Activated T-cell treated with anti-CD3 and anti-CD28 coated beads, Interleukin-2, amount 50 U/mL, for 24 hours (primary cell): ENCODE measurements around the gene LRRC31.

Experiments
- DNase-seq: peaks from one replicate; pipeline ENCODE4 v3.0.0-alpha.2; 2020
- H3K27ac Mint-ChIP-seq: 2 replicates; pipeline ENCODE4 v1.8.0; 2020; ENCODE audit warnings: mild to moderate bottlenecking, mixed read lengths
- H3K27me3 Mint-ChIP-seq: 2 replicates; pipeline ENCODE4 v1.8.0; 2020; ENCODE audit warnings: mixed read lengths
- H3K36me3 Mint-ChIP-seq: 2 replicates; pipeline ENCODE4 v1.8.0; 2020; ENCODE audit warnings: low read depth, mixed read lengths
- H3K4me1 Mint-ChIP-seq: 2 replicates; pipeline ENCODE4 v1.8.0; 2020; ENCODE audit warnings: low read depth, mixed read lengths
- H3K4me3 Mint-ChIP-seq: 2 replicates; pipeline ENCODE4 v1.8.0; 2020; ENCODE audit warnings: mild to moderate bottlenecking, moderate library complexity, mixed read lengths
- H3K9me3 Mint-ChIP-seq: 2 replicates; pipeline ENCODE4 v1.8.0; 2020; ENCODE audit warnings: mixed read lengths

The LRRC31 gene

DNA sequence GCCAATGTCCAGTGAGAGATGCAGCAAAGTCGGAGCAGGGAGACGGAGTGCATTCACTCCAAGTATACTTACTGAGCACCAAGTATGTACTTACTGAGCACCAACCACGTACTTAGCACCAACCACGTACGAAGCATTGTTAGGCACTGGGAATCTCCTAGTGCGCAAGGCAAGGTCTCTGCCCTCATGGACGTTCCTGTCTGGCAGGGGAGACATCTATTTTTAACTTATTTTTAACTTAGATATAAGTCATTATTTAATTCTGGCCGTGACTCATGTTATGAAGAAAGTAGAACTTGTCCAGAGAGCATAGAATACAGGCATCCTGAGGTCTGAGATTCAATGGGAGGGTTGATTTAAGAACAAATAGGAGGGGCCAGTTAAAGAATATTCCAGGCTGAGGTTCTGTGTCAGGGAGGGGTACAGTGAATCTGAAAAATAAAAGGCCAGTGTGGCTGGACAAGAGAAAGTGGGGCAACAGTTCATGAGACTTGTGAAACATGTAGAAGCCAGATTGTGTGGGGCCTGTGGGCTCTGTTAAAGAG is 9.3 kb upstream of the LRRC31 start:
- Mint-ChIP-seq H3K36me3 (no peaks in the 10 kb centered on the region), H3K27me3 (no peaks in the 10 kb centered on the region), H3K27ac (no peak overlapping the region)

DNA sequence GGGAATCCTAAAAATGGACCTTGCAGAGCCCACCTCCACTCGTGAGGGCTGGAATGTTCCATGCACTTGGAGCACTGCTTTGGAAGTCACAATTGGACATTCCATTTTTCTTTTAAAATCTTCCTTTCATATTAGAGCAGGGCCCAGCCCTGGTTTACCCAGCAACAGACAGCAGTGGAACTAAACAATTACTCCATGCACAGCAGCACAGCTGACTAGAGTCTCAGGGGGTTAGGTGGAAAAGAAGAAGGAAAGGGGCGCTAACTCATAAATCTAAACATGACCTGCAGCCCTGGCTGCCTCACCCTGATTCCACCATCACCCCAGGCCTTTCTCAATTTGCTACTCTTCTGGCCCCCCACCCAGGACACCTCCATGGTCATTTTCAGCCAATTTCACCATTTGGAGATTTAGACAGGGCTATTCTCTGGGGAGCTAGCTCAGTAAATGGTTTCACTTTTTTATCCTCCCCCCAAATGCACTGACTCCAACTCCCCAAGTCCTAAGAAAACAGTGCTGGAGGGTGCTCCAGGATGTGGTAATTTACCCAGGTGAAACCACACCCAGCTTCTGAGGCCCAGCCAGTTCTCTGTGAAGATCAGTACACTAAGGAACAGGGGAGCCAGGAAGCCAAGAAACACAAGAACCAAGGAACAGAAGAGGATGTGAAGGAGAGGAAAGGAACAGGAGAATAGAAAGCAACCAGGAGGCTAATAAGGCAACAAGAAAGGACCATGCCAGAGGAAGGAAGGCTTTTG is 1.6 kb upstream of the LRRC31 start:
- Mint-ChIP-seq H3K36me3 (no peaks in the 10 kb centered on the region), H3K4me1 (peaks cover 18% of the 10 kb centered on the region), H3K27me3 (no peaks in the 10 kb centered on the region), H3K9me3 (no peaks in the 10 kb centered on the region), H3K27ac (no peak overlapping the region), H3K4me3 (no peak overlapping the region)
- DNase-seq, result no peak

More for the DNA sequence above, 9.3 kb upstream of the LRRC31 start:
- Mint-ChIP-seq H3K4me1 (peaks cover 5% of the 10 kb centered on the region), H3K4me3 (no peak overlapping the region), H3K9me3 (no peaks in the 10 kb centered on the region)
- DNase-seq, result no peak

DNA sequence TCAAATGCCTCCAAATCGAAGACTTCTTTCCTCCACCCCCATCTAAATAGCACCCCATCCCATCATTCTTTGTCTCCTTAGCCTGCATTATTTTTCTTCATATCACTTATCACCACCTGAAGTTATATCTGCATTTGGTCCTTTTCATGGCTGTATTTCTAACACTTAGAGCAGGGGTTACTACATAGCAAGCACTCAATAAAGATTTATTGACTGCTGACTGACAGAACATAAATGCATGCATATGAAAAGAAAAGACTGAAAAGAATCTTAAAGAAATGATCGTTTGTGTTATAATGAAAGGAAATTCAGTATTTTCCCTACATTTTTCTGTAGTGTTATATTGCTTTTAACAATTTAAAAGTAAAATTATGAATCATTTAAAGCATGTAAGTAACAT is 1.4 kb downstream of the LRRC31 start:
- Mint-ChIP-seq H3K36me3 (no peaks in the 10 kb centered on the region), H3K27ac (no peak overlapping the region), H3K27me3 (no peaks in the 10 kb centered on the region), H3K4me1 (peaks cover 38% of the 10 kb centered on the region), H3K9me3 (no peaks in the 10 kb centered on the region), H3K4me3 (no peak overlapping the region)
- DNase-seq, result no peak

DNA sequence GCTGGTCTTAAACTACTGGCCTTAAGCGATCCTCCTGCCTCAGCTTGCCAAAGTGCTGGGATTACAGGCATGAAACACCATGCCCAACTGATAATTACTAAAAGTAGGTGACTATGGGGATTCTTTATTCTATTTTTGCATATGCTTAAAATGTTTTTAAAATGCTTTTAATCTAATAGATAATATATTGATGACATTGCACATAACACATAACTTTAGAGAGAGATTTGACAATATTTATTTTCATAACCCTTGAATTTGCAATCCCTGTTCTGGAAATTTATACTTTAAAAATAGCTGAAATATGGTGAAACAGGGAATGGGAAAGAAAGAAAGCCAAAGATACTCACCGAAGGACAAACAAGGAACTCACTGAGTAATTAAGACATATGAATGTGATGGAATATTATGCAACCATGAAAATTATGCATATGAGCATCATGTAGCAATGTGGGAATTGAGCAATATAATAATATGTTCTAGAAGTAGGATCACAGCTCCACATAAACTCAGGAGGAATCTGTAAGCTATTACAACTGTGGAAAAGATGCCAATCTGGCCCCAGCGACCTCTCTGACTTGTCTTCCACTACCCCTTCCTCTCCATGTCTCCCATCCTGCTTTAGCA is 2.0 kb downstream of the LRRC31 start:
- H3K4me3 Mint-ChIP-seq, result no peak overlapping the region
- peaks cover 40% of the 10 kb centered on the region for H3K4me1 Mint-ChIP-seq
- H3K27ac Mint-ChIP-seq, result no peak overlapping the region
- H3K36me3 Mint-ChIP-seq, result no peaks in the 10 kb centered on the region
- no peaks in the 10 kb centered on the region for H3K27me3 Mint-ChIP-seq
- no peaks in the 10 kb centered on the region for H3K9me3 Mint-ChIP-seq
- DNase-seq, result no peak

DNA sequence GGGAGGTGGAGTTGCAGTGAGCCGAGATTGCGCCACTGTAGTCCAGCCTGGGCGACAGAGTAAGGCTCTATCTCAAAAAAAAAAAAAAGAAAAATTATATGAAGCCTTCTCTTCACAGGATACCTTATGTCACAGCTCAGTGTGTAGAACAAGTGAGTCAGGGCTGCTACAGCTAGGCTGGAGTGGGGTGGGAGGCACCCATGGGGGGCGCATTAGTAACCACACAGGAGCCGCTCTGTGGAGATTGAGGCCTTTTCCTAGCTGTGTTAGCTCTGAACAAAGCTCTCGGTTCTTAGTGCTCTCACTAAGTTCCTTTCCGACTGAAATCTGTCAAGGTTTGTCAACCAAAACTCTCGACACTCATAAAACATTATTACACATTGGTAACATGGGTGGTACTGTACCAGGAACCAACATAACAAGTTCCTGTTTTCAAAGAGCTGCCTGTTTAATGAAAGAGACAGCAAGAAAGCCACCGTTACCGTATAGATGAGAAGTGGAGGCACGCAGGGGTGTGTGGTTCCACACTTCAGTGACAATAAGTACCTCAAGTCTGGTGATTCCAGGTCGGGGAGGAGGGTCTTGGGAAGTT is 4.5 kb downstream of the LRRC31 start:
- Mint-ChIP-seq H3K4me3 (no peak overlapping the region), H3K27ac (peak overlapping the region; percentile 15), H3K27me3 (peaks cover 5% of the 10 kb centered on the region), H3K36me3 (no peaks in the 10 kb centered on the region), H3K4me1 (peaks cover 27% of the 10 kb centered on the region), H3K9me3 (no peaks in the 10 kb centered on the region)
- DNase-seq, result peak; percentile 42

DNA sequence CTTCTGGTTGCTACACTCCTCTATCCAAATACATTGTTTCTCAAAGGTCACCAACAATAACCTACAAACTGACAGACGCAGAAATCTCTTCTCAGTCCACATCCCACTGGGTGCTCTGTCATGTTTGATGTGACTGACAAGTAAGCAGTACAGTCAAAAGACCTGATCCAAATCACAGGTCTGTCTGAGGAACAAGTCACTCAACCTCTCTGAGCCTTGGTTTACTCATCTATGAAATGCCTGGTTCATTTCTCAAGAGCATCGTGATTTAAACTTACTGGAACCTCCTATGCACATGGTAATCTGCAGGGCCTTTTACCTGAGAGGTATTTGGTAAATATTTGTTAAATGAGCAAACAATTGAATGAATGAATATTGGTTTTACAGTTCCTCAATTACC is 5.5 kb downstream of the LRRC31 start:
- Mint-ChIP-seq H3K27me3 (peaks cover 6% of the 10 kb centered on the region), H3K9me3 (no peaks in the 10 kb centered on the region), H3K4me1 (peaks cover 22% of the 10 kb centered on the region), H3K27ac (no peak overlapping the region), H3K4me3 (no peak overlapping the region), H3K36me3 (no peaks in the 10 kb centered on the region)
- no peak for DNase-seq

DNA sequence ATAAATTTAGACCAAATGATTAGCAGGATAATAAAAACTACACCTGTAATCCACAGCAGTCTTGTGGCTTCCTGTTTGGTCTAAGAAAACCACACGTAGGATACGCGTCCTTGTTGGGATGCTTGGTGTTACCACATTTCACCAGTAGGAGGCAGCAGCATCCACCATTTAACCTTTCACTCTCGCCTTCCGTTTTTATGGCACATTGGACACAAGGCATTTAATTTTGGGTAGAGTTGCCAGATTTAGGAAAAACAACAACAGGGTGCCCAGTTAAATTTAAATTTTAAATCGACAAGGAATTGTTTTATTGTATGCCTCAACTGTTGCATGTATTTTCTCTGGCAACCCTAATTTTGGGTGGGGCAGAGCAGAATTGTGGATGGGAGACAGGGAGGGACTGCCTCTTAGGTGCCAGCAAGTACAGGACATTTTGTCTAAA is 6.3 kb downstream of the LRRC31 start:
- Mint-ChIP-seq H3K9me3 (no peaks in the 10 kb centered on the region), H3K27me3 (peaks cover 7% of the 10 kb centered on the region), H3K36me3 (no peaks in the 10 kb centered on the region), H3K4me1 (peaks cover 22% of the 10 kb centered on the region), H3K4me3 (no peak overlapping the region), H3K27ac (no peak overlapping the region)
- peak; percentile 68 for DNase-seq

DNA sequence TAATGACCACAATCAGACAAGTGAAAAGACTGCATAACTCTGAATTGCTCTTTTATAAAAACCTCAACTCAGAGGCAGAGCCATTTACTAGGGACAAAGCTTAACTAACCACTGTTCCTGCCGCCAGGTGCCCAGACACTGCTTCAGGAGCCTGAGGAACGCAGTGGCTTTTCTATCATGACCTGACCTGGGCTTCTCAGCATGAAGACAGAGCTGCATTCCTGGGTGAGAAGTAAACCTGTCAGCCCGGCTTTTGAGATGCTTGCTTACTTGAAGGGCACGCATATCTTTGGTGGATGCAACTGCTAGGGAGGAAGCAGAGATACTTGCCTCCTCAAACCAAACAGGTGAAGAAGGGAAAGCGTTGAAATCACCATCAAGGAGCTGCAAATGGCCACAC is 7.9 kb downstream of the LRRC31 start:
- Mint-ChIP-seq H3K4me1 (peaks cover 22% of the 10 kb centered on the region), H3K4me3 (no peak overlapping the region), H3K9me3 (no peaks in the 10 kb centered on the region), H3K27me3 (peaks cover 13% of the 10 kb centered on the region), H3K36me3 (no peaks in the 10 kb centered on the region), H3K27ac (no peak overlapping the region)
- no peak for DNase-seq

DNA sequence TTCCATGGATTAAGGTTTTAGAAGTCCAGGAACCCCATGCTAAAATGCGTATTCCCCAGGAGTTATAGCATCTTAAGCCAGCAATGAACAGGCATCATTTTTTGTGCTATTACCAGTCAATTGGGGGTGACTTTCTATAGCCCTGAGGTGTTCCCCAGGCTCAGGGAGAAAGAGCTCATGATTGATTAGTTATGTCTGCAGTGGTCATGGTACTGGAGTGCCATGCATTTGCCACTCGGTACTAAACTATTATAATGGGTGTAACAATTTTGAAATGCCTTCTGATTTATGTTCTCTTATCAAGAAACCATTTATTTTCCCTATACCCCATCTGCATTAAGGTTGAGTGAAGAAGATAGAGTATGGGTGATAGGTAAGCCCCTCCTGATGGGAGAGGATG is 11.9 kb downstream of the LRRC31 start:
- no peak for DNase-seq
- H3K36me3 Mint-ChIP-seq, result no peaks in the 10 kb centered on the region
- H3K4me3 Mint-ChIP-seq, result no peak overlapping the region
- H3K9me3 Mint-ChIP-seq, result no peaks in the 10 kb centered on the region
- no peak overlapping the region for H3K27ac Mint-ChIP-seq
- peaks cover 17% of the 10 kb centered on the region for H3K27me3 Mint-ChIP-seq
- no peaks in the 10 kb centered on the region for H3K4me1 Mint-ChIP-seq

DNA sequence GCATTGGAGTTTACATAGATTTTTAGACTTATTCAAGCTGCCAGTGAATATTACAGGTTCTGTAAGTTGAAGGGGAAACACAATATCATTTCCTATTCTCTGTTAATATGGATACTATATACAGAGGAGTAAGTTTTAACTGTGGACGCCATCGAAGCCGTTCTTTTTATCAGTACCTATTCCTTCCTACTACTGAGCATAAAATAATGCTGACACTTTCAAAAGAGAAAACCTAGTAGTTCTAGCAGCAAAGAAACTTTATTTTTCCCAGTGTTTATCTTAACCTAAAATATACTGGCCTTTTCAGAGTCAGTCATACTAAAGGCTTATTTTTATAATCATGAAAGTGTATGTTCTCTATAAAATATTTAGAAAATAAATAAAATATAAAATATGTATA is 14.2 kb downstream of the LRRC31 start:
- Mint-ChIP-seq H3K4me1 (no peaks in the 10 kb centered on the region), H3K27ac (no peak overlapping the region), H3K27me3 (peaks cover 18% of the 10 kb centered on the region), H3K4me3 (no peak overlapping the region), H3K9me3 (no peaks in the 10 kb centered on the region), H3K36me3 (no peaks in the 10 kb centered on the region)
- no peak for DNase-seq

DNA sequence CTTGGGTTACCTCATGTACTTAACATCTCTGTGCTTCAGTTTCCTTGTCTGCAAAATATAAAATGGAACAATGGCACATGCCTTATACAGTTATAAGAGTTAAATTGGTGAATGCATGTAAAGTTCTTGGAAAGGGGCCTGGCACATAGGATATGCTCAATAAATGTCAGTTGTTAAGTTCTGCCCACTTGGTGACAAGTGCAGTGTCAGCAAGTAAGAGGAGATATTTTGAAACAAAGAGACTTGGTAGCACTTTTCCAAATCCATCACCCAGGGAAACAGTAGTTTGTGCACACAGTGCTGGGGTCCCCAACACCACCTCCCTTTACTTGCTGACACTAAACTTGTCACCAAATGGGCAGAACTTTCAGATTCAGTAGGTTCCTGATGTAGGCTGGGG is 19.1 kb downstream of the LRRC31 start:
- Mint-ChIP-seq H3K36me3 (no peaks in the 10 kb centered on the region), H3K27ac (no peak overlapping the region), H3K4me1 (no peaks in the 10 kb centered on the region), H3K9me3 (no peaks in the 10 kb centered on the region), H3K27me3 (peaks cover 7% of the 10 kb centered on the region), H3K4me3 (no peak overlapping the region)
- DNase-seq, result no peak

DNA sequence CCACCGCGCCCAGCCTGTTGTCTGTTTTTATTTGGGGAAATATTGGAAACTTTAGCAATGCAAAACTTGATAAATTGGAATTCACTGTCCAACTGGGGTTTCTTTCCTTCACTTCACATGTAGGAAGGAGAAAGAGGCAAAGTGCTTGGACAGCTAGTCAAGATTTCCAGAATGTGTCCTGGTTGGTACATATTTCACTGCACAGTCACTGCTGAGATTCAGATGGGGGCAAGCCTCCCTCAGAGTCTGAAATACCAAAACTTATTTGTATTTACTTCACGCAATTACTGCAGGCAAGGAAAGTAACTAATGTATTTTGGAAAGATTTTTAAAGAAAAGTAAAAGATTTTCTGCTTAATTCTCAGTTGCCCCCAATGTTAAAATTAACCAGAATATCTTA is 21.0 kb downstream of the LRRC31 start:
- no peak for DNase-seq
- Mint-ChIP-seq H3K9me3 (no peaks in the 10 kb centered on the region), H3K36me3 (no peaks in the 10 kb centered on the region), H3K27ac (no peak overlapping the region), H3K4me3 (no peak overlapping the region), H3K4me1 (no peaks in the 10 kb centered on the region), H3K27me3 (peaks cover 10% of the 10 kb centered on the region)

DNA sequence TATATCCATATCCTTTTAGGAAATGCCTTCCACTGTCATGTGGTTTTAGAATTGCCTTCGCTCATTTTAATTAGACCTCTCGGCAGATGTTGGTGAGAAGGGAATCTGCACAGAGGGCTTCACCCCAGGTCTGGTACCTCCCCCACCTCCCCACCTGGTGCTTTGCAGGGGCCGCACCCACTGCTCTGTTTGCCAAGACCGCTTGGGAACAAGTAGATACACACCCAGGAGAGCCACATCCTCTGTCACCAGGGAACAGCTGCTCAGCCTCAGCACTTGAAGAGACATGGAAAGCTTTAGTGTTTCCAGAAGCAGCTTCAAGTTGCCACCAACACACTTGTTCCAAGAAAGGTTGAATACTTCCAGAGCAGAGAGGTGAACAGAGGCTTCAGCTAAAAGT is 21.8 kb downstream of the LRRC31 start:
- Mint-ChIP-seq H3K9me3 (no peaks in the 10 kb centered on the region), H3K4me1 (no peaks in the 10 kb centered on the region), H3K36me3 (no peaks in the 10 kb centered on the region), H3K27me3 (peaks cover 10% of the 10 kb centered on the region), H3K27ac (no peak overlapping the region), H3K4me3 (no peak overlapping the region)
- DNase-seq, result no peak

DNA sequence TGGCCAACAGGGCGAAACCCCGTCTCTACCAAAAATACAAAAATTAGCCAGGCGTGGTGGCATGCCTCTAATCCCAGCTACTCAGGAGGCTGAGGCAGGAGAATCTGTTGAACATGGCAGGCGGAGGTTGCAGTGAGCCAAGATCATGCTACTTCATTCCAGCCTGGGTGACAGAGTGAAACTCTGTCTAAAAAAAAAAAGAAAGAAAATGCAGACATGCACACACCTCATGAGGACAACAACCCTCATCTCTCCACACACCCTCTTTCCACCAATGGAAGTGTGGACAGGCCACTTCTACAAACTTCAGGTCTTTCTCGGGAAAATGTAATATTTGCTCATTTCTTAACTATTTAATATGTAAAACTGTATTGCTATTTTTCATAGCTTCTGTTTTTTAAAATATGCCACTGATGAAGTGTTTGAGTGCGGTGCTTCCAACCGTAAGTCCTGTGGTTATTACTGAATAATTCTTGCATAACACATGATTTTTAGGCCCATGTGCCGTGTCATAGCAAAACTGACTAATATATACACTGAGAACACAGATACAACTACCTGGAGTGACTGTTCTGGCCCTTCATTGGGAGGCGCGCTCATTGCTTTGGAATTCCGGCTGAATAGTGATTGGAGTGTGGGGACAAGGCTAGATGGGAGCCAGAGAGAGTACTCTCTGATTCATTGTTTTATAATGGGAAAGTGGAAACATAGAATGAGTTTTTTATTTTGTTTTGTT is 23.1 kb downstream of the LRRC31 start:
- no peak overlapping the region for H3K27ac Mint-ChIP-seq
- no peaks in the 10 kb centered on the region for H3K4me1 Mint-ChIP-seq
- H3K27me3 Mint-ChIP-seq, result peaks cover 10% of the 10 kb centered on the region
- no peaks in the 10 kb centered on the region for H3K36me3 Mint-ChIP-seq
- H3K9me3 Mint-ChIP-seq, result no peaks in the 10 kb centered on the region
- H3K4me3 Mint-ChIP-seq, result no peak overlapping the region
- DNase-seq, result no peak
